SH-SY5Y (cell line): ENCODE data around the gene SART1.

Experiments
- GATA2 ChIP-seq: IDR thresholded peaks from 2 replicates; pipeline ENCODE4 v1.6.1; 2011; ENCODE audit warnings: mild to moderate bottlenecking, low read depth, low read length
- GATA3 ChIP-seq: IDR thresholded peaks from 2 replicates; pipeline ENCODE4 v1.6.1; 2011; ENCODE audit warnings: low read depth, mild to moderate bottlenecking, low read length, moderate library complexity

DNA sequence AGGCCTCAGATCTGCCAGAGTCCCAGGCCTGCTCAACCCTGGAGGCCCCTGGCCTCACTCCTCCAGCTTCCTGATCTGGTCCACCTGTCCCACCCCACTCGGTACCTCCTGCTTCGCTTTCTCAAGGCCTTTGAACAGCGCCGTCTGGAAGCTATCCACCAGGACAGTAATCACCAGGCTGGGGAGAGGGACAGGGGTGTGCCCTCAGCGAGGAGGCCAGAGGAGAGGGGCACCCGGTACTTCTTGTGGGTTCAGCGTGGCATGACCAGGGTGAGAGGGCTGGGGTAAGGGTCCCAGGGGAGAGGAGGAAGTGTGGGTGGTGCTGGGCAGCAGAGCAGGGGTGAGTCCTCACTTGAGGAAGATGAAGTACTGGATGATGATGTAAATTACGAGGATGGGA, 58.7 kb downstream of the SART1 start:
- TF ChIP-seq GATA2, result no peak
- TF ChIP-seq GATA3, result no peak
